Thoracic aorta (tissue), 2 donors: Measurements from ENCODE around the gene SIX5. TPM values are rescaled to one million over a fixed set of nuclear protein-coding genes. Genes with fewer than 3 reads are reported as not detected.

Experiments
- ATAC-seq: fragments of 150-250 bp; one replicate; pipeline ENCODE4 v1.8.0; 2017; ENCODE audit warnings: low read depth; ENCODE audit not compliant: insufficient number of reproducible peaks, low FRiP score
- DNase-seq: peaks from one replicate; pipeline ENCODE4 v3.0.0-alpha.2; 2020; ENCODE audit warnings: low spot score
- H3K27ac ChIP-seq, 2 donors: fragments of 200-600 bp; sonication (generic); 1 replicate in 1 of 2; 2 replicates in 1 of 2; pipeline ENCODE4 v1.5.1; 2016; ENCODE audit warnings: mild to moderate bottlenecking in 2 of 2, moderate library complexity in 2 of 2
- H3K27me3 ChIP-seq: fragments of 200-600 bp; sonication (generic); replicated peaks from 2 replicates; pipeline ENCODE4 v1.6.0; 2016; ENCODE audit warnings: mild to moderate bottlenecking; ENCODE audit not compliant: insufficient read depth
- H3K36me3 ChIP-seq: fragments of 200-600 bp; sonication (generic); one replicate; pipeline ENCODE4 v1.5.1; 2016
- H3K4me1 ChIP-seq, 2 donors: fragments of 200-600 bp; sonication (generic); 1 replicate in 1 of 2; 2 replicates in 1 of 2; pipeline versions ENCODE4 v1.5.1 to v1.6.0; 2016; ENCODE audit warnings: low read depth in 2 of 2, mild to moderate bottlenecking in 1 of 2; ENCODE audit not compliant: control insufficient read depth in 1 of 2
- H3K4me3 ChIP-seq: fragments of 200-600 bp; sonication (generic); 2 replicates; pipeline ENCODE4 v1.5.1; 2016; ENCODE audit warnings: mild to moderate bottlenecking
- H3K9me3 ChIP-seq: fragments of 200-600 bp; sonication (generic); 2 replicates; pipeline ENCODE4 v1.5.1; 2016
- total RNA-seq, 2 donors: library from RNA; depleted of rRNA; stranded (reverse); fragments of >200 nt; gene quantifications; one replicate each; pipeline versions ENCODE4 v1.1.0 to v1.2.3, GENCODE V29; 2016
- TF ChIP-seq, protein P1 (sequence below): fragments of 200-600 bp; sonication (generic); IDR thresholded peaks from one replicate; pipeline ENCODE4 v1.5.1; 2019; ENCODE audit warnings: antibody characterized with exemption

The SIX5 gene
- total RNA-seq, 2 donors from 2014 or later, result 15.0 to 29.9 TPM

DNA sequence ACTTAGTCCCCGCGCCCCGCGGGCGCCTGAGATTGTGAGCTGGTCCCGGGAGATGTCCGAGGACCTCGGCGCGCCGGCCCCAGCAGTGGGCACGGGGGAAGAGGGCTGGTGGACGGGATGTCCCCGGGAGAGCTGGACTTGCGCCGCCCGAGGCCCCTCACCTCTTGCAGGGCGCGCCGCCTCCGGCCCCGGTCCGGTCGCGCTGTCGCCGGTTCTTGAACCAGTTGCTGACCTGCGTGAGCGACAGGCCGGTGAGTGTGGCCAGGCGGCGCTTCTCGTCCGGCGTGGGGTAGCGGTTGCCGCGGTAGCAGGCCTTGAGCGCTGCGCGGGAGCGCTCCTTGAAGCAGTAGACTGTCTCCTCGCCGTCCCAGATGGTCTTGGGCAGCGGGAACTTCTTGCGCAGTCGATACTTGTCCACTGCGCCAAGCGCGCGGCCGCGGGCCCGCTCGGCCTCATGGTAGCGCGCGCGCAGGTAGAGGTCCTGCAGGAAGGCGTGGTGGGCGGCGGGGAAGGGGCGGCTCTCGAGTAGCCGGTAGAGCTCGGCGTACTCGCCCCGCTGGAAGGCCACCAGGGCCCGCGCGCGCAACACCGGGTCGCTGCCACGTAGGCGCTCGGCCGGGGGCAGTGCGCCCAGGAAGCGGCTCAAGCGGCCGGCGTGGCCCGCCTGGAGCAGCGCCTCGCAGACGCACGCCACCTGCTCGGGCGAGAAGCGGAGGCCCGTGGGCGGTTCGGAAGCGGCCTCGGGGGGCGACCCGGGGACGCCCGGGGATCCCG is 984 bp downstream of the SIX5 start:
- Histone ChIP-seq H3K27me3 (no peaks in the 10 kb centered on the region), H3K36me3 (peaks cover 17% of the 10 kb centered on the region), H3K4me3 (peak overlapping the region; percentile 98), H3K9me3 (no peaks in the 10 kb centered on the region), H3K27ac (peak overlapping the region; percentile 94 to 98), H3K4me1 (peaks cover 31 to 49% of the 10 kb centered on the region in 2 donors)
- ATAC-seq (no peak), DNase-seq (no peak)
- TF ChIP-seq, protein P1, sequence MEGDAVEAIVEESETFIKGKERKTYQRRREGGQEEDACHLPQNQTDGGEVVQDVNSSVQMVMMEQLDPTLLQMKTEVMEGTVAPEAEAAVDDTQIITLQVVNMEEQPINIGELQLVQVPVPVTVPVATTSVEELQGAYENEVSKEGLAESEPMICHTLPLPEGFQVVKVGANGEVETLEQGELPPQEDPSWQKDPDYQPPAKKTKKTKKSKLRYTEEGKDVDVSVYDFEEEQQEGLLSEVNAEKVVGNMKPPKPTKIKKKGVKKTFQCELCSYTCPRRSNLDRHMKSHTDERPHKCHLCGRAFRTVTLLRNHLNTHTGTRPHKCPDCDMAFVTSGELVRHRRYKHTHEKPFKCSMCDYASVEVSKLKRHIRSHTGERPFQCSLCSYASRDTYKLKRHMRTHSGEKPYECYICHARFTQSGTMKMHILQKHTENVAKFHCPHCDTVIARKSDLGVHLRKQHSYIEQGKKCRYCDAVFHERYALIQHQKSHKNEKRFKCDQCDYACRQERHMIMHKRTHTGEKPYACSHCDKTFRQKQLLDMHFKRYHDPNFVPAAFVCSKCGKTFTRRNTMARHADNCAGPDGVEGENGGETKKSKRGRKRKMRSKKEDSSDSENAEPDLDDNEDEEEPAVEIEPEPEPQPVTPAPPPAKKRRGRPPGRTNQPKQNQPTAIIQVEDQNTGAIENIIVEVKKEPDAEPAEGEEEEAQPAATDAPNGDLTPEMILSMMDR, result no peak

- Histone ChIP-seq H3K4me3 (peak overlapping the region; percentile 98), H3K27ac (peak overlapping the region; percentile 94 to 98), H3K36me3 (peaks cover 11% of the 10 kb centered on the region), H3K4me1 (peaks cover 31 to 50% of the 10 kb centered on the region in 2 donors), H3K9me3 (no peaks in the 10 kb centered on the region), H3K27me3 (no peaks in the 10 kb centered on the region)
- DNase-seq, result no peak
- no peak for ATAC-seq
- TF ChIP-seq, protein P1, result no peak
Observed at GRCh38 chr19:45767410-45767880, 1.6 kb downstream of the SIX5 start.

- Histone ChIP-seq H3K4me3 (peak overlapping the region; percentile 98), H3K27ac (peak overlapping the region; percentile 94 to 98), H3K9me3 (no peaks in the 10 kb centered on the region), H3K4me1 (peaks cover 31 to 50% of the 10 kb centered on the region in 2 donors), H3K36me3 (peaks cover 9% of the 10 kb centered on the region), H3K27me3 (no peaks in the 10 kb centered on the region)
- TF ChIP-seq, protein P1, result no peak
- ATAC-seq, result no peak
- DNase-seq, result no peak
Observed at GRCh38 chr19:45766869-45767346, 2.1 kb downstream of the SIX5 start.

GRCh38 chr19:45766296-45766868 is 2.7 kb downstream of the SIX5 start:
- Histone ChIP-seq H3K36me3 (peaks cover 3% of the 10 kb centered on the region), H3K4me1 (peaks cover 31 to 49% of the 10 kb centered on the region in 2 donors), H3K4me3 (peak overlapping the region; percentile 98), H3K27ac (peak overlapping the region; percentile 94 to 98), H3K9me3 (no peaks in the 10 kb centered on the region), H3K27me3 (no peaks in the 10 kb centered on the region)
- DNase-seq (no peak), ATAC-seq (no peak)
- TF ChIP-seq, protein P1, result no peak

- Histone ChIP-seq H3K27ac (peak overlapping the region; percentile 94 to 98), H3K9me3 (no peaks in the 10 kb centered on the region), H3K4me3 (peak overlapping the region; percentile 98), H3K36me3 (no peaks in the 10 kb centered on the region), H3K4me1 (peaks cover 31 to 43% of the 10 kb centered on the region in 2 donors), H3K27me3 (no peaks in the 10 kb centered on the region)
- TF ChIP-seq, protein P1, result no peak
- ATAC-seq (no peak), DNase-seq (no peak)
Observed at GRCh38 chr19:45765702-45766295, 3.3 kb downstream of the SIX5 start.
